CD4-positive, alpha-beta memory T cell (primary cell): Measurements from ENCODE around the gene DMC1. TPM values are rescaled to one million over a fixed set of nuclear protein-coding genes. Genes with fewer than 3 reads are reported as not detected.

Experiments used
- CTCF ChIA-PET: fragments of 350-600 bp; sonication (Branson Sonifier 250); formaldehyde crosslinking; loops from one replicate; lab custom pipeline; 2021; ENCODE audit warnings: inconsistent platforms; ENCODE audit not compliant: partially characterized antibody; lab: Charles Lee
- POLR2A ChIA-PET: fragments of 350-600 bp; sonication (Branson Sonifier 250); formaldehyde crosslinking; loops from one replicate; lab custom pipeline; 2021; ENCODE audit not compliant: partially characterized antibody; lab: Charles Lee
- DNase-seq, 5 donors: peaks; one replicate each; pipeline versions ENCODE4 v3.0.0 to v3.0.0-alpha.2; 2020 to 2022; ENCODE audit warnings: mixed read lengths in 1 of 5
- H3K27ac ChIP-seq: one replicate; pipeline ENCODE4 v1.7.0; 2013; ENCODE audit warnings: low read depth, low read length
- H3K27me3 ChIP-seq: 2 replicates; pipeline ENCODE4 v1.7.0; 2013; ENCODE audit warnings: mild to moderate bottlenecking, low read length, moderate library complexity; ENCODE audit not compliant: insufficient read depth
- H3K36me3 ChIP-seq: 2 replicates; pipeline ENCODE4 v1.7.0; 2013; ENCODE audit warnings: mild to moderate bottlenecking, low read length, moderate library complexity; ENCODE audit not compliant: insufficient read depth
- H3K4me1 ChIP-seq: 2 replicates; pipeline ENCODE4 v1.7.0; 2013; ENCODE audit warnings: mild to moderate bottlenecking, low read length, moderate library complexity; ENCODE audit not compliant: insufficient read depth
- H3K4me3 ChIP-seq, 2 donors: one replicate each; pipeline ENCODE4 v1.7.0; 2013; ENCODE audit warnings: low read length in 2 of 2, mild to moderate bottlenecking in 1 of 2
- H3K9me3 ChIP-seq, 2 donors: one replicate each; pipeline ENCODE4 v1.7.0; 2013; ENCODE audit warnings: low read length in 2 of 2, control low read depth in 1 of 2; ENCODE audit not compliant: control insufficient read depth in 1 of 2
- H3K27ac Mint-ChIP-seq, 7 donors: one replicate each; pipeline ENCODE4 v1.8.0; 2020 to 2021; ENCODE audit warnings: mixed read lengths in 7 of 7, mild to moderate bottlenecking in 6 of 7, inconsistent platforms in 3 of 7, moderate library complexity in 3 of 7
- H3K27me3 Mint-ChIP-seq, 2 donors: one replicate each; pipeline ENCODE4 v1.8.0; 2020 to 2021; ENCODE audit warnings: mixed read lengths in 2 of 2
- H3K36me3 Mint-ChIP-seq, 2 donors: one replicate each; pipeline ENCODE4 v1.8.0; 2020 to 2021; ENCODE audit warnings: mixed read lengths in 2 of 2, inconsistent platforms in 1 of 2, mild to moderate bottlenecking in 1 of 2
- H3K4me1 Mint-ChIP-seq, 4 donors: one replicate each; pipeline ENCODE4 v1.8.0; 2020 to 2021; ENCODE audit warnings: mixed read lengths in 4 of 4, mild to moderate bottlenecking in 1 of 4
- H3K4me3 Mint-ChIP-seq, 8 donors: one replicate each; pipeline ENCODE4 v1.8.0; 2020 to 2021; ENCODE audit warnings: mixed read lengths in 8 of 8, mild to moderate bottlenecking in 7 of 8, moderate library complexity in 6 of 8, inconsistent platforms in 3 of 8
- H3K9me3 Mint-ChIP-seq, 8 donors: one replicate each; pipeline ENCODE4 v1.8.0; 2020 to 2021; ENCODE audit warnings: mixed read lengths in 8 of 8, mild to moderate bottlenecking in 5 of 8, inconsistent platforms in 3 of 8, moderate library complexity in 1 of 8
- intact Hi-C: fragments of 100-400 bp; cut with micrococcal nuclease; formaldehyde crosslinking; loops from one replicate; pipeline ENCODE4 v1.15.1; 2023
- polyA plus RNA-seq, 2 donors: library from polyadenylated mRNA; unstranded; fragments of 300-500 nt; fragmentation: Illumina TruSeq; gene quantifications; one replicate each; pipeline ENCODE4 v1.2.3, GENCODE V29; 2021
- total RNA-seq, 2 experiments: library from RNA; stranded (reverse); gene quantifications; one replicate each; pipeline ENCODE4 v1.2.3, GENCODE V29; 2021

DMC1 gene
- total and polyA plus RNA-seq, 4 experiments from 2014 or later = 0.29 to 1.1 TPM; not detected in 2

GRCh38 chr22:38501797-38502672 is 67.9 kb downstream of the DMC1 start:
- peak overlapping the region; percentile 24 to 100 (median 95) for H3K4me3 Mint-ChIP-seq
- H3K36me3 Mint-ChIP-seq = peaks cover 48 to 77% of the 10 kb centered on the region in 2 donors
- Histone ChIP-seq H3K27ac (peak overlapping the region; percentile 99), H3K27me3 (no peaks in the 10 kb centered on the region), H3K4me1 (peaks cover 74% of the 10 kb centered on the region), H3K4me3 (peak overlapping the region; percentile 2 to 75), H3K36me3 (peaks cover 47% of the 10 kb centered on the region), H3K9me3 (no peaks in the 10 kb centered on the region)
- CTCF ChIA-PET = interaction anchor here (1.0 to 2.2 kb wide), 4 partner anchors 9 to 20 kb away, joined by 3 to 7 read pairs (median 6); no protein-coding TSS in a partner anchor
- H3K27ac Mint-ChIP-seq = peak overlapping the region; percentile 5 to 100 (median 76)
- peaks cover 46 to 77% (median 61%) of the 10 kb centered on the region in 4 donors for H3K4me1 Mint-ChIP-seq
- POLR2A ChIA-PET = interaction anchor here (0.6 to 8.5 kb wide), 7 partner anchors 7 to 239 kb away, joined by 3 to 122 read pairs (median 3); no protein-coding TSS in a partner anchor
- H3K27me3 Mint-ChIP-seq = no peaks in the 10 kb centered on the region
- DNase-seq = no peak
- peaks cover 0 to 6% (median 0%) of the 10 kb centered on the region in 8 donors for H3K9me3 Mint-ChIP-seq
- intact Hi-C loops = no loop called here

GRCh38 chr22:38497869-38498268 is 72.1 kb downstream of the DMC1 start:
- Mint-ChIP-seq H3K36me3 (peaks cover 57 to 87% of the 10 kb centered on the region in 2 donors), H3K4me3 (peak overlapping the region in 2 of 8 donors; percentile 33 to 40), H3K4me1 (peaks cover 38 to 73% (median 53%) of the 10 kb centered on the region in 4 donors), H3K27ac (peak overlapping the region in 3 of 7 donors; percentile 59 to 73 (median 70)), H3K27me3 (no peaks in the 10 kb centered on the region), H3K9me3 (peaks cover 0 to 2% (median 0%) of the 10 kb centered on the region in 8 donors)
- no peak for DNase-seq
- POLR2A ChIA-PET = interaction anchor here (3.7 to 8.5 kb wide), 2 partner anchors 9 to 11 kb away, joined by 14 to 122 read pairs; no protein-coding TSS in a partner anchor
- Histone ChIP-seq H3K27me3 (no peaks in the 10 kb centered on the region), H3K9me3 (no peaks in the 10 kb centered on the region), H3K4me1 (peaks cover 77% of the 10 kb centered on the region), H3K36me3 (peaks cover 88% of the 10 kb centered on the region), H3K4me3 (no peak overlapping the region), H3K27ac (no peak overlapping the region)
- intact Hi-C loops = no loop called here
- CTCF ChIA-PET = interaction anchor here (1.5 kb wide), 1 partner anchor 10 kb away, joined by 5 read pairs; no protein-coding TSS in a partner anchor

- intact Hi-C loops = no loop called here
- no peaks in the 10 kb centered on the region for H3K9me3 ChIP-seq
- peaks cover 92% of the 10 kb centered on the region for H3K36me3 ChIP-seq
- peaks cover 59 to 85% of the 10 kb centered on the region in 2 donors for H3K36me3 Mint-ChIP-seq
- ChIA-PET POLR2A (interaction anchor here (0.9 to 3.7 kb wide), 4 partner anchors 7 to 12 kb away, joined by 3 to 15 read pairs (median 8); no protein-coding TSS in a partner anchor), CTCF (no interaction called here)
- H3K27me3 ChIP-seq = no peaks in the 10 kb centered on the region
- peaks cover 52% of the 10 kb centered on the region for H3K4me1 ChIP-seq
- H3K27ac Mint-ChIP-seq = peak overlapping the region in 2 of 7 donors; percentile 60 to 87
- DNase-seq = no peak
- no peak overlapping the region for H3K27ac ChIP-seq
- no peaks in the 10 kb centered on the region for H3K27me3 Mint-ChIP-seq
- peaks cover 29 to 57% (median 42%) of the 10 kb centered on the region in 4 donors for H3K4me1 Mint-ChIP-seq
- no peak overlapping the region for H3K4me3 ChIP-seq
- peak overlapping the region in 2 of 8 donors; percentile 11 to 46 for H3K4me3 Mint-ChIP-seq
- no peaks in the 10 kb centered on the region for H3K9me3 Mint-ChIP-seq
These were observed 75.0 kb downstream of the DMC1 start for GRCh38 chr22:38494939-38495338.

GRCh38 chr22:38494498-38494897 is 75.5 kb downstream of the DMC1 start:
- H3K9me3 Mint-ChIP-seq = peaks cover 0 to 2% (median 0%) of the 10 kb centered on the region in 8 donors
- Histone ChIP-seq H3K27me3 (no peaks in the 10 kb centered on the region), H3K9me3 (no peaks in the 10 kb centered on the region), H3K36me3 (peaks cover 93% of the 10 kb centered on the region), H3K4me1 (peaks cover 48% of the 10 kb centered on the region), H3K27ac (no peak overlapping the region), H3K4me3 (no peak overlapping the region)
- DNase-seq = peak in 1 of 5 donors; percentile 16
- intact Hi-C loops = no loop called here
- POLR2A ChIA-PET = interaction anchor here (0.9 to 3.7 kb wide), 3 partner anchors 8 to 13 kb away, joined by 3 to 15 read pairs (median 14); no protein-coding TSS in a partner anchor
- peak overlapping the region in 2 of 8 donors; percentile 11 to 46 for H3K4me3 Mint-ChIP-seq
- H3K27ac Mint-ChIP-seq = peak overlapping the region in 3 of 7 donors; percentile 9 to 87 (median 60)
- H3K36me3 Mint-ChIP-seq = peaks cover 61 to 86% of the 10 kb centered on the region in 2 donors
- CTCF ChIA-PET = no interaction called here
- peaks cover 30 to 58% (median 44%) of the 10 kb centered on the region in 4 donors for H3K4me1 Mint-ChIP-seq
- no peaks in the 10 kb centered on the region for H3K27me3 Mint-ChIP-seq

- H3K9me3 Mint-ChIP-seq = peaks cover 0 to 2% (median 0%) of the 10 kb centered on the region in 8 donors
- H3K27ac Mint-ChIP-seq = peak overlapping the region in 1 of 7 donors; percentile 60
- Histone ChIP-seq H3K9me3 (no peaks in the 10 kb centered on the region), H3K27me3 (no peaks in the 10 kb centered on the region), H3K4me1 (peaks cover 38% of the 10 kb centered on the region), H3K36me3 (peaks cover 89% of the 10 kb centered on the region), H3K4me3 (no peak overlapping the region), H3K27ac (no peak overlapping the region)
- no peak overlapping the region for H3K4me3 Mint-ChIP-seq
- H3K4me1 Mint-ChIP-seq = peaks cover 28 to 52% (median 40%) of the 10 kb centered on the region in 4 donors
- POLR2A ChIA-PET = interaction anchor here (2.2 to 14.9 kb wide), 3 partner anchors 9 to 10 kb away, joined by 6 to 122 read pairs (median 15); no protein-coding TSS in a partner anchor
- CTCF ChIA-PET = interaction anchor here (2.0 kb wide), 1 partner anchor 11 kb away, joined by 7 read pairs; no protein-coding TSS in a partner anchor
- DNase-seq = no peak
- intact Hi-C loops = loop anchor here (2.0 kb wide), 1 partner anchor 15 kb away; the partner anchor contains the start of gene DDX17
- peaks cover 61 to 85% of the 10 kb centered on the region in 2 donors for H3K36me3 Mint-ChIP-seq
- no peaks in the 10 kb centered on the region for H3K27me3 Mint-ChIP-seq
These were observed 78.2 kb downstream of the DMC1 start for GRCh38 chr22:38491707-38492348.

- Histone ChIP-seq H3K36me3 (peaks cover 89% of the 10 kb centered on the region), H3K27me3 (no peaks in the 10 kb centered on the region), H3K4me3 (no peak overlapping the region), H3K4me1 (peaks cover 32% of the 10 kb centered on the region), H3K9me3 (no peaks in the 10 kb centered on the region), H3K27ac (no peak overlapping the region)
- peak overlapping the region; percentile 38 to 81 (median 67) for H3K27ac Mint-ChIP-seq
- H3K9me3 Mint-ChIP-seq = peaks cover 0 to 2% (median 0%) of the 10 kb centered on the region in 8 donors
- peaks cover 28 to 54% (median 43%) of the 10 kb centered on the region in 4 donors for H3K4me1 Mint-ChIP-seq
- ChIA-PET POLR2A (interaction anchor here (0.6 to 14.9 kb wide), 4 partner anchors 10 to 47 kb away, joined by 3 to 122 read pairs (median 10); no protein-coding TSS in a partner anchor), CTCF (interaction anchor here (0.6 to 2.0 kb wide), 2 partner anchors 11 to 22 kb away, joined by 3 to 7 read pairs; no protein-coding TSS in a partner anchor)
- H3K36me3 Mint-ChIP-seq = peaks cover 64 to 85% of the 10 kb centered on the region in 2 donors
- H3K27me3 Mint-ChIP-seq = no peaks in the 10 kb centered on the region
- no peak for DNase-seq
- no peak overlapping the region for H3K4me3 Mint-ChIP-seq
- intact Hi-C loops = loop anchor here (2.0 kb wide), 1 partner anchor 16 kb away; the partner anchor contains the start of gene DDX17
These were observed 79.1 kb downstream of the DMC1 start for GRCh38 chr22:38490915-38491314.
